ENCODE data around the gene KCTD18.

The KCTD18 gene

DNA sequence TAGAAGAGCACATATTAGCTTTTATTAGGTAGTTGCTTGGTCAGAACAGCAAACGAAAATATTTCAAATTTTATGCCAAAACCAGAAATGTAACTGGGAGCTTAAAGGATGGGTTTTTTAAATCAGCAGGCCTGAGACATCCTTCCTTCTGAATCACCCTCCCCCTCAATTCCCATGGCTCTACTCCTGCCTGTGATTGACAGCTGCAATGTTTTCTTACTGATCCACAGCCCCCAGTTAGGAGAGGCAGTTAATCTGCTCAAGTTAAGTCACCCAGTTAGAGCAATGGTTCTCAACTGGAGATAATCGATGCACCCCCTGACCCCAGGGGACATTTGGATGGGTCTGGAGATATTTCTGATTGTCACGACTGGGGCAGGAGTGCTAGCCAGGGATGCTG lies 24.9 kb downstream of the KCTD18 start:
- no peak for DNase-seq

DNA sequence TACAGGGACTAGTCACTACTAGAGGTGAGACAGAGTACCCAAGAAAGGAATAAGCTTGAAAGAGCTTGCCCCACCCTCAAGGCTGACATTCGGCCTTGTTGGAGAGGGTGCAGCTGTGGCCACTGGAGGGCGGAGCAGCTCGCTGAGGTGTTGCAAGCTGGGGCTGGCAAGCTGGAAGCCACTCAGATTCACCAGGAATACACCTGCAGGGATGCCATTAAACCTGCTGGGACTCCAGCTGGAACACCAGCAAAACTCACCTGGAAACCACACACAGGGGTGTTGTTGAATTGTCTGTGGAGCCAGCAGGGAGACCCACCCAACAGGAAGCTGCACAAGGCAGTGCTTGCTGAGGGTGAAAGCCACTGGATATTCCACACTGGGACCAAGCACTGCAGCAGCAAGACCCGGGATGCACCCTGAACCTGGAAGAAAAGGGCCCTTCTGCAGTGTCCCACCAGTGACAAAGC lies 26.1 kb downstream of the KCTD18 start:
- DNase-seq, result peak in 1 of 2 donors; percentile 27

DNA sequence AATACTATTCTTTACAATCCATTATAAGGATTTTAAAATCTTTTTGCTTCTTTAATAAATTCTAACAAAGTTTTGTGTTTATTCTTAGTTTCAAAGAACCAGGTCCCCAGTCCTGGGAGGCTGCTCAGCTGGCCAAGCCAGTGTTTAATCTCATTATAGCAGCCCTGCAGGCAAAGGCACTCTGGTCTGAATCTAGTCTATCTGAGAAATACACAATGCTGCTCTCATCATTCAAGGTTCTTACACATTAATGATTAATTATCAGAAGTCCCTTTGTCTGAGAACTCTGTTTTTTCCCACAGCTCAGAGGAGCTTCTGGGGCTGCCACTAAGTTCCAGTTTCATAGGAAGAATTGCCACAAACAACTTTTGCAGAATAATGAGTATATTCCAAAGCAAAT lies 27.7 kb downstream of the KCTD18 start:
- no peak for DNase-seq

DNA sequence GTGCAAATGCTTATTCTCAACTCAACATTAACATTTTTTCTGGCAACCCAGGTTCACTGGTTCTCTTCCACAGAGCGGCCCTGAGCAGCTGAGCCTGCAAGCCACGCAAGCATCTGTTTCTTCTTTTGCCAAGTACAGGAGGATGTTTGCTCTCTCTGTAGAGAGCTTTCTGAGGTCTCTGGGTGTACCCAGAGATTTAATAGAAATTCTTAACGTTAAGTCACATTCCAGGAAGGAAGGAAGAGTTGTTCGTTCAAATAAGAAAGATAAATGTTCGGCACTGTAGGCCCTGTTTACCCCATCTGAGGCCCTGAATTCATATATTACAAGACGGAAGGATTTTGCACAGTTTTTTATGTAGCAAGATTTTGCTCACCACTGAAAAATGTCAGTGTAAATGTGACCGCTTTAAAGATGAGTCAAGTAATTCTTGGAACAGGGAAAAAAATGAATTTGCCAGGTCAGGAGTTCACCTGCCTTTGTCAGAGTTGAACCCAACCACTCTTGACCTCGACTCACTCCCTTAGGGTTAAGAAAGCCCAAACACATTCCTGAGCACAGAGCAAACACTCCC lies 30.1 kb downstream of the KCTD18 start:
- DNase-seq, result no peak

DNA sequence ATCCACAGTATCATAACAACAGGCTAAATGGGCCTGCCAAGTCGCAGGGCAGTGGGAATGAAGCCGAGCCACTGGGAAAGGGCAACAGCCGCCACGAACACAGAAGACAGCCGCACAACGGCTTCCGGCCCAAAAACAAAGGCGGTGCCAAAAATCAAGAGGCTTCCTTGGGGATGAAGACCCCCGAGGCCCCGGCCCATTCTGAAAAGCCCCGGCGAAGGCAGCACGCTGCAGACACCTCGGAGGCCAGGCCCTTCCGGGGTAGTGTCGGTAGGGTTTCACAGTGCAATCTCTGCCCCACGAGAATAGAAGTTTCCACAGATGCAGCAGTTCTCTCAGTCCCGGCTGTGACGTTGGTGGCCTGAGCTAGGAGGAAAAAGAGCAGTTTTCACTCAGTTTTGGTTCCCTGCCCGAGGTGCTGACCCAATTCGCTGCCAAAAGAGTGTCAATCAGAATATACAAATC lies 32.2 kb downstream of the KCTD18 start:
- no peak for DNase-seq

DNA sequence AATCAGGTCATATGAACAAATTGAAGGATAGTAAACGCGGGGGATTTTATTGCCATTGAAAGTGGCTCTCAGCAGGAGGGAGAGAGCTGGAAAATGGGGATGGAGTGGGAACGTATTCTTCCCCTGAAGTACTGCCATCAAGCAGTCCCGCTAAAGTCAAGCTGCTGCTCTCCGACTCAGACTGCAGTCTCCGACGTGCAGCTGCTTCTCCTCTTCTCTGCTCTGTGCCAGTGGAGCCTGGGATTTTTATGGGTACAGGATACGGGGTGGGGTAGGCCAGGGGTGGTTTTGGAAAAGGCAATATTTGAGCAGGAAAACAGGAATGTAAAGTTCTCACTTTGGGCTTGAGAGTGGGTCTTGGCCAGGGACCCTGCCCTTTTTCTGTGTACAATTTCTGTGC lies 33.0 kb downstream of the KCTD18 start:
- no peak for DNase-seq

DNA sequence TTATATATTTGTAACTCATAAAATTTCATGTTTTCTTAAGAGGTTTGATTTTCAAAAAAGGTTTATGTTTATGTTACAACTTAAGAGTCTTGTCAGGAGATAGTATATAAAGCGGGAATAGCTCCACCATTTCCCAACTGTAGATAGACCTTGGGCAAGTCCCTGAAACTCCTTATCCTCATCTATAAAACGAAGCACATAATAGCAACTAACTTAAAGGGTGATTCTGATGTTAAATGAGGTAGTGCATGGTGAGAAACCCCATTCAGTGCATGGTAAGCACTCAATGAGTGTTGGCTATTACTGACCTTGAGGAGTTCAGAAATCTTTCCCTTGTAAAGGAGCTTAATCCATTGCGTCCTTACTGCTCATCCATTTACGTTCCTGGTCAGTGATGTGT lies 34.1 kb downstream of the KCTD18 start:
- DNase-seq, result no peak

DNA sequence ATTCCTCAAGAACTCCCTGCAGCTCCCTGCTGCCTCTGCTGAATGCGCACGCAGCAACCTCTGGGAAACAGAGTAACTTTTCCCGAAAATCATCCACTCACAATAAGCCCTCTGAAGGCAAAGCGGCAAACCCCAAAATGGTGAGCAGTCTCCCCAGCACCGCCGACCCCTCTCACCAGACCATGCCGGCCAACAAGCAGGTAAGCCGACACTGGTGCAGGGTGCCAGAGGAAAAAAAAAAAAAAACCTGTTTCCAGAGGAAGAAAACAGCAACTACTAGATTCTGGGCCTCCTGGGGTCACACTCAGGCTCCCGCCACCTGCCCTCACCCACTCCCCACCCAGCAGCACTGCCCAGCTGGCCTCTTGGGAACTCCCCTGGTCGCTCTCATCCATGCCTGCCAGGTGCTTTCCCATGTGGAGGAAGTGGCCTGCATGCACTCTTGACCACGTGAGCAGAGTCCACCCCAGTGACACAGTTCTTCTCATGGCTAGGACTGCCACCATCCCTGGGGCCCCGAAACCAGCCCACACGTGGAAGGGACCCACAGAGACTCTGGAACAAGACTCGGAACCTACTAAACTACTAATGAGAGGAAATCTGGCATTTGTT lies 36.9 kb downstream of the KCTD18 start:
- no peak for DNase-seq

DNA sequence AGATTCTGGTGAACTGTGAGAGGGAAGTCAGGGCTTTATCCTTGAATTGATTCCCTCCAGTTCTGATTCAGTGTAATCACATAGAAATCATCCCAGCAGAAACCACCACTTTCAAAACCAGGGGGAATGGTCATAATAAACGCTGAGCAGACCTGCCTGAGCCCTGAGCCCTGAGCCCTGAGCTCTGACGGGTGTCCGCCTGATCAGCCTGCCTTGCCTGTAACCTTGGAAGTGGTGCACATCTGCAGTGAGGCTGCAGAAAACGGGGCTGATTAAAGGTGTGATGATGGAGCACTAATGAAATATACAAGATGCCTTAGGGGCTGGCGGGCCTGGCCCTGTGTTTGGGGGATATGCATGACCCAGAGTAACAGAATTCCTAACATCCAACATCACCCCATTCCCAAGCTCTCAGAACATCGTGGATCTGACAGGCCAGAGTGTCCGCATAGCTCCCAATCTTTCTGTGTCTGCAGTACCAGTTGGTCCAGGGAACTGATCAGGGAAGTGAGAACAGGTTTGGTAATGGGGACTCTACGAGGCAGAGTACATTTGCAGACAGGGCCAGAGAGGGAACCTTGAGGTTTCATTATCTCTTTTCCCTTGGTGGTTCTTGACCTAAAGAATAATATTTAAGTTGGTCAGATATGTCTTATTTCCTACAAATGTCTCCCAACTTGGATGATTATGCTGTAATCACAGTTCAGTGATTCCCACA lies 37.8 kb downstream of the KCTD18 start:
- DNase-seq, result no peak

DNA sequence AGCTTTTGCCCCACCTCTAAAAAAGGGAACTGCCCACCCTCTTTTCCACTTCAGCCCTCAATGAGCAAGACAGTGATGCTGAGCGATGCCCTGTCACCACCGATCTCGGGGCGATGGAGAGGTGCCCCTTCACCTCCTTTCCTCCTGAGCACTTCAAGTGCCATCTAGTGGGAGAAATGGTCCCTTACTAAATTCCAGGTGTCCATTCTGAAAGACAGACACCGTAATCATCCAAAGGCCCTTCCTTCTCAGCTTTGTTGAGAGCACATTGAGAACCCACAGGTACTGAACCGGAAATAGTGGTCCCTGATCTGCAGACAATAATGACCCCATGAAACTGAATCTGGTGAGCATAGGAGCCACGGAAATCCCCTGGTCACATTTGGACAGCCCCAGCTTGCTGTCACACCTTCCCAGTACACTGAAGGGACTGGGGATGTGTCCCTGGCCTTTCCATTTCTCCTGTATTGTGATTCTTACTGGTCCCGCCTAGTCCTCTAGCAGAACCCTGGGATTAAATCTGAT lies 38.5 kb downstream of the KCTD18 start:
- peak in 1 of 2 donors; percentile 50 for DNase-seq

DNA sequence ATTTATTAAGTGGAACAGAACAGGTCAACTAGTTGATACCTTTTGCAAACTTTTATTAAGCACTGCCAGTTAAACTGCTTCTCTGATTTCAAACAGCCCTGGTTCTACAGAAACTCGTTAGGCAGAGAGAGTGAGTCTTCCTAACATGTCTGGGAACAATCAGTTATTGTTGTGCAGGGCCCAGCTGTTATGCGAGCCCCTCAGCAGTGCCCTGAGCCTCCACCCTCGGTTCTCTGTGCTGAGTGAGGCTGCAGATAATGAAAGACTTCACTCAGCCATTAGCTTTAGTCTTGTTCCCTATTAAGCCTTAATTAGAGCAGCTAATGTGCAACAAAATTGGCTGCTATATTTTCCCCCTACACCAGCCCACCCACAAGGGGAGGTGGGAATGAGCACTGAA lies 39.6 kb downstream of the KCTD18 start:
- no peak for DNase-seq

DNA sequence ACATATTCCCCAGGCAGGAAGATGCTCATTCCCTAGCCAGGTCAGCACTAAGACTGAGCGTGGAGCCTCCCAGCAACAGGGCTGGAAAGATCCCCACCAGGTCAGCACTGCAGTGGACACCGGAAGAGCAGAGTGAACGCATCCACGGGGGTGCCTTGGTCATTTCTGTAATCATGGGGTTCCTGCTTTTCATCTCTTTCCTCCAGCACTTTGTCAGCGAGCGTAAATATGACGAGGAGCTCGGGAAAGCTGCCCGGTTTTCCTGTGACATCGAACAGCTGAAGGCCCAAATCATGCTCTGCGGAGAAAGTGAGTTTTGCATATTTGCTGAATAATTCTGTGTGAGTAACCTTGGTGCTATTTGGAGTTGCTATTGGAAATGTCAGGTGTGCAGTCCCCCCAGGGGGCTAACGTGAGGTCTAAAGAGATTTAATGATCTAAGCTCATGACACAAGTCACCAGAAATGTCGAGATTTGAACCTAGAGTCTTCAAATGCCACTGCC lies 40.1 kb downstream of the KCTD18 start:
- no peak for DNase-seq

DNA sequence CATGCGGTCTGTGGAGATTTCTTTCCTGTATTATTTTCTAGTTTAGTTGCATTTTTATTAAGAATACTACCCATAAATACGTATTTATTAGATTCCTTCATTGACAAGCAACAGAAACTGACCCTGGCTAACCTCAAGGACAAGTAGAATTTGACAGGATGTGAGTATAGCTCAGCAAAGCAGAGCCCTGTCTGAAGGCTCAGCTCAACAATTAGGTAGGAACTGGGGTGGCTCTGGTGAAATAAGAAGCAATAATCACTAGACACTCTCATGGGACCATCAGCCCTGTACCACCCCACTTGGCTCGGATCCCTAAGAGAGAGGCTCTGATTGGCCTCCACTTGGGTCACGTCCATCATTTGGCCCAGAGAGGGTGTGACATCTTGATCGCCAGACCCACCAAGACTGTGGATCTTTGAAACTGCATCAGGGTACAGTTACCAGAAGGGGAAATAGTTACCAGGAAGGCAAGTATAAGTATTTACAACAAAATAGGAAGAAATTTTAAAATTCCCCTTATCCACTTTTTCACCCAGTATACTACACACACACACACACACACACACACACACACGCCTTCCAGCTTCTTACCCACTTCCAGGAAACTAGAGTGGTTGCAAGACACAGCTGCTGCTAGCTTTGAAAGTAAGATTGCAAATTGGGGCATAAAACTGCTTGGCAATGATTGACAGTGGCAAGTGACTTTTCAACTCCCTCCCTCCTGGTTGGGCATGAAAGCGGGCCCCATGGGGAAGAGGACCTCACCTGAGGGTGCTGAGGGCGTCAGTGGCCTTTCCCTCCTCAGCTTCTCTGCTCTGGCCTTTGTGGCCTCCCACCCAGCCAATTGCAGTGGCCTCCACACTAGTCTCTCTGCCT lies 41.8 kb downstream of the KCTD18 start:
- DNase-seq, result no peak

DNA sequence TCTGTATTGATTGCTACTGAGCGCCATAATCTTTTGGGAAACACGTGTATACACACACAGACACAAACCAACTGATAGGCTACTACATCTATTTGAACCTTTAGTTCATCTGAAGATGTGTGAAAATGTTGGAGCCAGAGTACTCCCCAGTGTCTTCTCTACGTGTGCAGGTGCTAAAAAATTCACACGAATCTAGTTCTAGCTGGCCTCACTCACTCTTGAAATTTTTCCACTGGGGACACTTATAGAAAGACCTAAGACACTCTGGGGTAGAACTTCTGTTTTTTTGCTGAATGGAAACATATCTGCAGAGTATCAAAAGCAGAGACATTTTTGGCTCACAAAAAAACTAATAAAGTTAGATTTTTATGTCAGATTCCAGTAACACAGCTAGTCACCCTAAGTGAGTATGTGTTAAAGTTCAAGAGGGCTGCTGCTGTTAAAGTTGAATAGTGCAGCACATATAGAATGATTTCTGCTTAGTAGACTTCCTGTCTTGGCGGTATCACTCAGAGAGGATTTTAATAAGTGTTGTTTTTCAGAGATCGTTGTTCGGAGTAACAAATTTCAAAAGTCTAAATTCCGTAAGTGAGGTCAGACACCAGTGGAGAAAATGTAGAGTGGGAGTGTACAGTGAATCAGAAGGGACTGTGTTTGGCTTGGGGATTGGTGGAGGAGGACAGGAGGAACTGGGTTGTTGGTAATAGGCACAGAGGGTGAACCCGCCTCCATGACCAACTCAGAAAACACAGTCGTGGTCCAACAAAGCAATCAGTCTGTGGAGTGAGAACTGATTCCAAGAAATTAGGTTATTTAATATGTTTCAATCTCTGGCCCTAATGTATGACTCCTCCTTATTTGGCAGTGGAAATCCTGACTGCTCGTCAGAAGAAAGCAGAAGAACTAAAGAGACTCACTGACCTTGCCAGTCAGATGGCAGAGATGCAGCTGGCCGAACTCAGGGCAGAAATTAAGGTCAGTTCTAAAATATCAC lies 43.1 kb downstream of the KCTD18 start:
- peak in 1 of 2 donors; percentile 39 for DNase-seq

DNA sequence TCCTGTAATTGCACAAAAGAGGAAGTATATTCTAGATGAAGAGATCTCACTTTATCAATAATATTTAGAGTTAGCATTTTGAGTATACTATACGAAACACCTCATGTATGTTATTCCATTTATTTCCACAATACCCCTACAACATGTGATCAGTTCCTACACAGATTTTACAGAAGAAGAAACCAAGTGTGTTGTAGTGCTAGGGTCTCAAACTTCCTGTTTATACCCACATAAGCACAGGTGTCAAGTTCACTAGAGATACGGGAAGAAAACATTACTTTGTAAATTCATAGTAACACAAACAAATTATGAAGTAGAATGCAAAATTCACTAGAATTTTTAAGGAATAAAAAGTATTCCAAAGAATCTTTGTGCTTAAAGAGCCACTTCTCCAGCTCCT lies 46.4 kb downstream of the KCTD18 start:
- DNase-seq, result no peak

DNA sequence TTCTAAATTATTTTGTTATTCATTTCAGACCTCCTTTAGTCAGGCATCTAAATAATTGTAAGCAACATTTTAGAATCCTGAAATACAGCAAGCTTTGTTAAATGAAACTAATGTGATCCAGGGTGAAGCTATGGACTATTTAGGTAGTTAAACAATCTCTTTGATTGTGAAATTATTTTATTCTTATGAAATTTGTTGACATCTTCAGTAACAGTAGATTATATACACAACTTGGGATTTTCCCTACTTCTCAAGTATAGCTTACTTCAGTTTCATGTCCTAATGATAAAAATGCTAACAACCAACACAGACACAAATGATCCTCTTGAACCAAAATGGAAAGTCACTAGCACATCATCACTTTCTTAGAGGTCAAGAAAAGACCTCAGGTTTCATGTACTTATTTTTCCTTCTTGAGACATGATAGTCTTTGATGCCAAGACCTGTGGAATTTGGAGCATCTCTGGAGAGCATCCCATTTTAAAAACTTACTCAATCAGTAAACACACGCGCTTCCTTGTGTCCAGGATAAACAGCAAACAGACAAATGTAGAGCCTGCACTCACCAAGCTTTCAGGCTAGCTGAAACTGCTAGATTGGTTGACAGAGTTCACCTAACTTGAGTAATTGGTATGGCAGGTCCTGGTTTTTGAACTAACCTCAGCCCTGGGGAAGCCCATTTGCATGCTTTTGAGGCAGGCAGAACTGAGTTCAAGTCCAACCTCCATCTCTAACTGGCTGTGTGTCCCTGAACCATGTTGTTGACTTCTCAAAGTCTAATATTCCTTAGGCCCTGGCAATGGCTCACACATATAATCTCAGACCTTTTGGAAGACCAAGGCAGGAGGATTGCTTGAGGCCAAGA lies 47.8 kb downstream of the KCTD18 start:
- DNase-seq, result peak; percentile 51 to 57

DNA sequence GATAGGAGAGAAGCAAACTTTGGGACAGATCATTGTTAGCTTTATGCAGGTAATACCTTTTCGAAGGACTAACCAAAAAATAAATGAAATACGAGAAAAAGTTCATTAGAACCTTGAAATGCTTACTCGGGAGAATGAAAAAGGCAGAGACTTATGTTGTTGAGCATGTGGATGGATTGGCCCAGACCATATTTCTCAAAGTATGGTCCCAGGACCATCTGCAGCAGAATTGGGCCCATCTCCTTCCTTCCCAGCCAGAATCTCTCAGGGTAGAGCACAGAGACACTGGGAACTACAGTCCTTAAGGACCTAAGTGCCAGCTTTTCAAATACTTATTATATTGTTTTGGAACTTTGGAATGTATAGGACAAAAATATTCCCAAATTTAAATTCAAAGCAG lies 50.8 kb downstream of the KCTD18 start:
- DNase-seq, result no peak

DNA sequence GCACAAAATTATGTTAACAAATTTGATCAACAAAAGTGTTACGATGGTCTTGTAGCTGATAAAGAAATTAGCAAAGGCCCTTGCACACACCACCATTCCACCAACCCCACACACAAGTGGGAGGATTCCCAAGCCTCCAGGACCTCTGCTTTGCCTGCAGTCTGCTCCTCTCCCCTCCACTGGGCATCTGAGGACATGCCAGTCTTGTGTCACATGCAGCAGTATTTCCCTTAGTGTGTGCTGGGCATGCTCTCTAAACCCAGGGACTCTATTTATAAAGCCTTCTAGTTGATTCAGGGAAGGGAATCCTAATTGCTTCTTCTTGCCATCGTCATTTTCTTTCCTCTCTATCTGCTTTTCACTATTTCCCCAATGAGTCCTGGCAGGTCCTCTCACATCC lies 53.3 kb downstream of the KCTD18 start:
- DNase-seq, result no peak

DNA sequence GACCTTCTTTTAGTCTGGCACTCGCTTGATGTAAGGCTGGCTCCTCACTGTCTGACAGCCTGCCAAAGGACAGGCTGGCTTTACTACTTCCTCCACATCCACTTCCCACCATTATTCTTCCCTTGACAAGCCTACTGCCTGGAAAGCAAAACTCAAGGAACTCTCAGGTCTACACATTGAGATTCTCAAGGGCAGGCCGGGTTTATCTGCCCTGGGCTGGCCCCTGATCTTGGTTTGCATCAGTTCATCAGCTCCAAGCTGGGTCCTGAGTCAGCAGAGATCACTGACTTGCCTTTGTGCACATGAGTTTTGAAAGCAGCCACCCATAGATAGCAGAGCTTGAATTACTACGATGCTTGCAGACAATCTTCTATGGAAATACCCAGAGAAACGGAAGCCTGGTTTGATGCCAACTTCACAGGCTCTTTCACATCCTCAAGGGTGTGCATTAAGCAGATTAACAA lies 53.9 kb downstream of the KCTD18 start:
- peak; percentile 48 to 66 for DNase-seq
